Measurements from ENCODE around the gene ZNF668. TPM values are rescaled to one million over a fixed set of nuclear protein-coding genes. Genes with fewer than 3 reads are reported as not detected.

The ZNF668 gene
- total and polyA plus RNA-seq, 2 of the 13 experiments (the other 11 are each of a cell fraction or from before 2014, with no cell fraction given): 3.8 to 9.8 TPM

DNA sequence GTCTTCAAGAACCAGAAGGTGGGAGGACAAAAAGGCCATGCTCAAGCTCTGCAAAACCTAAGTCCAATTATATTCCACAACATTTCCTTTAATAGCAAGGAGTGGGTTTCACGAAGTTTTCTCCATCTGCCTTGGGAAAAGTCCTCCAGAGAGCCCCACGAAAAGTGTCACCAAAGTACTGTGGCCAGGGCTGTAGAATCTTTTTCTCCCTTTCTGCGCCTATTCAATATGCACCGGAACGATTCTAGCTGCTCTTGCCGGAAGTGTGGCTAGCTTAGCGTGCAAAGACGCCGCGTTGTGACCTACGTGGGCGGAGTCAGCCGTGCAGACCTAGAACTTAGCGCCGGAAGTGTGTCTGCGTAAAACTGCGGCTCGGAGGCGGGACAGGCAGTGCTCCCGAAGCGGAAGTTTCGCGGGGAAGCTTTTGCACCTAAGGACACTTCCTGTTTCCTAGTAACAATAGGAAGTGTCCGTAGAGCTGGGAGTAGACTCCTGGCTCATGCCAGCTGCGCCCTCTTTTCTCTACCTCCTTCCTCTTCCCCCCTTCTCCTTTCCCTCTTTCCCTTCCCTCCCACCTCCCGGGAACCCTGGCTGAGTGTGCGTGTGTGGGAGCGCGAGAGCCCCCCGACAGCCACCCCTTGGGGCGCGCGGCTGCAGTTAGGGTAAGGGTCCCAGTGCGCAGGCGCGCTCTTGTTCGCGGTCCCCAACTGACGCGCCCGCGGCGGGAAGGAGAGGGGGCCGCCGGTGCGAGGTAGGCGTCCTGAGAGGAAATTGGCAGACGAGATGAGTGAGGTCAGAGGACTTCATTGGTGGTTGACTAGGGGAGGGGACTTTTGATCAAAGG, at the start of gene ZNF668, which contains the start of gene ZNF646 (continued):
- TF ChIP-seq KAT8 (CRISPR knock-in tag; IDR thresholded peaks at IDR 0.05) (peak; percentile 99), REXO4 (CRISPR knock-in tag; IDR thresholded peaks at IDR 0.05; ENCODE audit: borderline replicate concordance) (no peak), ERF (CRISPR knock-in tag; IDR thresholded peaks at IDR 0.05) (peak; percentile 90), ZNF136 (CRISPR knock-in tag; IDR thresholded peaks at IDR 0.05; ENCODE audit: low read depth) (peak; percentile 98), CBFB (CRISPR knock-in tag; IDR thresholded peaks at IDR 0.05) (peak; percentile 78; the same call in 1 of the 2 replicates), ZNF24 (IDR thresholded peaks at IDR 0.05) (peak; percentile 63; the same call in 1 of the 2 replicates), ZNF382 (CRISPR knock-in tag; IDR thresholded peaks at IDR 0.05; ENCODE audit: borderline replicate concordance) (no peak), ZC3H4 (CRISPR knock-in tag; IDR thresholded peaks at IDR 0.05; ENCODE audit: borderline replicate concordance) (no peak), ZFP62 (CRISPR knock-in tag; IDR thresholded peaks at IDR 0.05) (no peak), ZBTB20 (CRISPR knock-in tag; IDR thresholded peaks at IDR 0.05; ENCODE audit: borderline replicate concordance, low read depth) (no peak; the same call in 1 of the 2 replicates), ZNF598 (CRISPR knock-in tag; IDR thresholded peaks at IDR 0.05; ENCODE audit: borderline replicate concordance) (peak; percentile 85), HOXD1 (CRISPR knock-in tag; IDR thresholded peaks at IDR 0.05) (peak; percentile 89), FOXO1 (CRISPR knock-in tag; IDR thresholded peaks at IDR 0.05) (peak; percentile 84), ISX (CRISPR knock-in tag; conservative IDR thresholded peaks at IDR 0.05) (no peak), ZNF563 (CRISPR knock-in tag; IDR thresholded peaks at IDR 0.05) (no peak; the same call in 1 of the 2 replicates), SKI (IDR thresholded peaks at IDR 0.05; ENCODE audit: partially characterized antibody) (peak; percentile 45), ZNF724P (CRISPR knock-in tag; IDR thresholded peaks at IDR 0.05; ENCODE audit: borderline replicate concordance) (peak; percentile 71; the same call in 1 of the 2 replicates), NFE2L2 (IDR thresholded peaks at IDR 0.05; ENCODE audit: low read length) (no peak), ZNF431 (CRISPR knock-in tag; IDR thresholded peaks at IDR 0.05; ENCODE audit: borderline replicate concordance, low read depth) (no peak; the same call in none of the 2 replicates)
- TF ChIP-seq, protein P1, sequence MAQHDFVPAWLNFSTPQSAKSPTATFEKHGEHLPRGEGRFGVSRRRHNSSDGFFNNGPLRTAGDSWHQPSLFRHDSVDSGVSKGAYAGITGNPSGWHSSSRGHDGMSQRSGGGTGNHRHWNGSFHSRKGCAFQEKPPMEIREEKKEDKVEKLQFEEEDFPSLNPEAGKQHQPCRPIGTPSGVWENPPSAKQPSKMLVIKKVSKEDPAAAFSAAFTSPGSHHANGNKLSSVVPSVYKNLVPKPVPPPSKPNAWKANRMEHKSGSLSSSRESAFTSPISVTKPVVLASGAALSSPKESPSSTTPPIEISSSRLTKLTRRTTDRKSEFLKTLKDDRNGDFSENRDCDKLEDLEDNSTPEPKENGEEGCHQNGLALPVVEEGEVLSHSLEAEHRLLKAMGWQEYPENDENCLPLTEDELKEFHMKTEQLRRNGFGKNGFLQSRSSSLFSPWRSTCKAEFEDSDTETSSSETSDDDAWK (CRISPR knock-in tag; IDR thresholded peaks at IDR 0.05): no peak
- TF ChIP-seq, protein P2, sequence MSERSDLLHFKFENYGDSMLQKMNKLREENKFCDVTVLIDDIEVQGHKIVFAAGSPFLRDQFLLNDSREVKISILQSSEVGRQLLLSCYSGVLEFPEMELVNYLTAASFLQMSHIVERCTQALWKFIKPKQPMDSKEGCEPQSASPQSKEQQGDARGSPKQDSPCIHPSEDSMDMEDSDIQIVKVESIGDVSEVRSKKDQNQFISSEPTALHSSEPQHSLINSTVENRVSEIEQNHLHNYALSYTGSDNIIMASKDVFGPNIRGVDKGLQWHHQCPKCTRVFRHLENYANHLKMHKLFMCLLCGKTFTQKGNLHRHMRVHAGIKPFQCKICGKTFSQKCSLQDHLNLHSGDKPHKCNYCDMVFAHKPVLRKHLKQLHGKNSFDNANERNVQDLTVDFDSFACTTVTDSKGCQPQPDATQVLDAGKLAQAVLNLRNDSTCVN (CRISPR knock-in tag; IDR thresholded peaks at IDR 0.05; ENCODE audit: borderline replicate concordance): 0 out of 2 replicates have a peak, but pooled peaks have one; percentile 64
- TF ChIP-seq, protein P3, sequence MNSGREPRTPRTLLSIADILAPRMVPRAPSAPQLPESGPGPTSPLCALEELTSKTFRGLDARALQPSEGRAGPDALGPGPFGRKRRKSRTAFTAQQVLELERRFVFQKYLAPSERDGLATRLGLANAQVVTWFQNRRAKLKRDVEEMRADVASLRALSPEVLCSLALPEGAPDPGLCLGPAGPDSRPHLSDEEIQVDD (CRISPR knock-in tag; IDR thresholded peaks at IDR 0.05; ENCODE audit: borderline replicate concordance): no peak
- TF ChIP-seq, protein P4, sequence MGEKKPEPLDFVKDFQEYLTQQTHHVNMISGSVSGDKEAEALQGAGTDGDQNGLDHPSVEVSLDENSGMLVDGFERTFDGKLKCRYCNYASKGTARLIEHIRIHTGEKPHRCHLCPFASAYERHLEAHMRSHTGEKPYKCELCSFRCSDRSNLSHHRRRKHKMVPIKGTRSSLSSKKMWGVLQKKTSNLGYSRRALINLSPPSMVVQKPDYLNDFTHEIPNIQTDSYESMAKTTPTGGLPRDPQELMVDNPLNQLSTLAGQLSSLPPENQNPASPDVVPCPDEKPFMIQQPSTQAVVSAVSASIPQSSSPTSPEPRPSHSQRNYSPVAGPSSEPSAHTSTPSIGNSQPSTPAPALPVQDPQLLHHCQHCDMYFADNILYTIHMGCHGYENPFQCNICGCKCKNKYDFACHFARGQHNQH (CRISPR knock-in tag; IDR thresholded peaks at IDR 0.05): peak; percentile 68
- TF ChIP-seq, protein P5, sequence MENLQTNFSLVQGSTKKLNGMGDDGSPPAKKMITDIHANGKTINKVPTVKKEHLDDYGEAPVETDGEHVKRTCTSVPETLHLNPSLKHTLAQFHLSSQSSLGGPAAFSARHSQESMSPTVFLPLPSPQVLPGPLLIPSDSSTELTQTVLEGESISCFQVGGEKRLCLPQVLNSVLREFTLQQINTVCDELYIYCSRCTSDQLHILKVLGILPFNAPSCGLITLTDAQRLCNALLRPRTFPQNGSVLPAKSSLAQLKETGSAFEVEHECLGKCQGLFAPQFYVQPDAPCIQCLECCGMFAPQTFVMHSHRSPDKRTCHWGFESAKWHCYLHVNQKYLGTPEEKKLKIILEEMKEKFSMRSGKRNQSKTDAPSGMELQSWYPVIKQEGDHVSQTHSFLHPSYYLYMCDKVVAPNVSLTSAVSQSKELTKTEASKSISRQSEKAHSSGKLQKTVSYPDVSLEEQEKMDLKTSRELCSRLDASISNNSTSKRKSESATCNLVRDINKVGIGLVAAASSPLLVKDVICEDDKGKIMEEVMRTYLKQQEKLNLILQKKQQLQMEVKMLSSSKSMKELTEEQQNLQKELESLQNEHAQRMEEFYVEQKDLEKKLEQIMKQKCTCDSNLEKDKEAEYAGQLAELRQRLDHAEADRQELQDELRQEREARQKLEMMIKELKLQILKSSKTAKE (CRISPR knock-in tag; IDR thresholded peaks at IDR 0.05; ENCODE audit: borderline replicate concordance): no peak

All from HepG2 (cell line).